K562 (cell line): ENCODE data around the gene TSPAN16. TPM values are rescaled to one million over a fixed set of nuclear protein-coding genes. Genes with fewer than 3 reads are reported as not detected.

ENCODE experiments used
- ATAC-seq: fragments of 200-7000 bp; cut with Tn5 transposase; 3 replicates; pipeline ENCODE4 v1.9.1; 2020; ENCODE audit warnings: moderate library complexity
- BruUV-seq: library from RNA; stranded (reverse); fragments of 400-500 nt; replicated peaks from 2 replicates; lab custom pipeline; 2021; lab: Mats Ljungman, UMichigan
- CTCF ChIA-PET: fragments of 300-600 bp; formaldehyde crosslinking; extraction: SDS; loops from one replicate; lab custom pipeline; 2021; ENCODE audit warnings: low intra/inter-chr PET ratio; lab: Yijun Ruan, JAX
- POLR2A ChIA-PET: fragments of 300-600, 350-650 bp; sonication (Branson Sonifier 250); formaldehyde crosslinking; extraction: SDS; loops from one replicate; lab custom pipeline; 2021; ENCODE audit warnings: antibody characterized with exemption, inconsistent platforms; lab: Yijun Ruan, JAX
- DNase-seq, 4 experiments: peaks; one replicate each; pipeline versions ENCODE4 v3.0.0 to v3.0.0-alpha.2; 2011 to 2018; ENCODE audit warnings: low spot score in 3 of 4, mixed read lengths in 3 of 4; ENCODE audit errors: extremely low read depth in 1 of 4
- FAIRE-seq: peaks from 2 replicates; lab custom pipeline; 2011; peaks lifted over from hg19 to GRCh38; lab: Jason Lieb, UNC
- H2AFZ ChIP-seq: 2 replicates; pipeline ENCODE4 v1.6.0; 2011; ENCODE audit warnings: low read depth, low read length, control low read depth, inconsistent platforms
- H3K27ac ChIP-seq: fragments of 200-600 bp; 3 replicates; pipeline ENCODE4 v1.8.0; 2011; ENCODE audit warnings: low read depth, mild to moderate bottlenecking, control low read depth, inconsistent platforms, low read length, moderate library complexity, mixed read lengths; ENCODE audit errors: extremely low read depth
- H3K27me3 ChIP-seq, 2 experiments: fragments of 300-600 bp in 1 of 2; 2 replicates in 1 of 2; 3 replicates in 1 of 2; pipeline versions ENCODE4 v1.6.0 to v1.8.0; 2011; ENCODE audit warnings: inconsistent platforms in 2 of 2, low read length in 2 of 2, mild to moderate bottlenecking in 1 of 2, mixed read lengths in 1 of 2, moderate library complexity in 1 of 2; ENCODE audit not compliant: control insufficient read depth in 2 of 2, insufficient read depth in 2 of 2
- H3K36me3 ChIP-seq: fragments of 300-600 bp; 3 replicates; pipeline ENCODE4 v1.8.0; 2011; ENCODE audit warnings: mild to moderate bottlenecking, low read length, inconsistent platforms; ENCODE audit not compliant: control insufficient read depth, insufficient read depth
- H3K4me1 ChIP-seq, 2 experiments: fragments of 200-600 bp in 1 of 2; replicated peaks in 1 of 2; 2 replicates in 1 of 2; 3 replicates in 1 of 2; pipeline versions ENCODE4 v1.5.1 to v1.8.0; 2011; ENCODE audit warnings: inconsistent platforms in 2 of 2, low read length in 2 of 2, mild to moderate bottlenecking in 1 of 2, mixed read lengths in 1 of 2, moderate library complexity in 1 of 2; ENCODE audit not compliant: control insufficient read depth in 2 of 2, insufficient read depth in 2 of 2
- H3K4me2 ChIP-seq: 2 replicates; pipeline ENCODE4 v1.6.1; 2011; ENCODE audit warnings: low read length, control low read depth, inconsistent platforms, mixed read lengths; ENCODE audit not compliant: insufficient read depth
- H3K4me3 ChIP-seq: fragments of 200-600 bp; sonication (generic), shearing (Covaris generic); 2 replicates; pipeline ENCODE4 v1.5.1; 2016; ENCODE audit warnings: control low read depth, inconsistent platforms
- H3K79me2 ChIP-seq: fragments of 200-600 bp; 3 replicates; pipeline ENCODE4 v1.8.0; 2011; ENCODE audit warnings: low read length, inconsistent platforms; ENCODE audit not compliant: control insufficient read depth, insufficient read depth
- H3K9ac ChIP-seq, 2 experiments: 2 replicates each; pipeline versions ENCODE4 v1.6.0 to v1.6.1; 2011; ENCODE audit warnings: low read depth in 2 of 2, low read length in 2 of 2, control low read depth in 1 of 2, inconsistent platforms in 1 of 2, mild to moderate bottlenecking in 1 of 2, mixed read lengths in 1 of 2; ENCODE audit not compliant: insufficient read depth in 1 of 2
- H3K9me1 ChIP-seq: one replicate; pipeline ENCODE4 v1.6.0; 2011; ENCODE audit warnings: inconsistent platforms, mild to moderate bottlenecking, low read length, moderate library complexity; ENCODE audit not compliant: control insufficient read depth, insufficient read depth
- H3K9me3 ChIP-seq: replicated peaks from 2 replicates; pipeline ENCODE4 v1.5.1; 2011; ENCODE audit warnings: low read depth, low read length, inconsistent platforms; ENCODE audit not compliant: control insufficient read depth, insufficient read depth
- H4K20me1 ChIP-seq: replicated peaks from 2 replicates; pipeline ENCODE4 v1.6.1; 2011; ENCODE audit warnings: low read length, inconsistent platforms, mixed read lengths; ENCODE audit not compliant: control insufficient read depth, insufficient read depth
- BRF1 ChIP-seq: IDR thresholded peaks from 3 replicates; pipeline ENCODE4 v1.6.1; 2011; ENCODE audit warnings: borderline replicate concordance, mild to moderate bottlenecking; ENCODE audit not compliant: insufficient read length; ENCODE audit errors: extremely low read depth
- CSDE1 ChIP-seq, 2 experiments: fragments of 450-650 bp; IDR thresholded peaks; 2 replicates each; pipeline ENCODE4 v1.6.1; 2016; ENCODE audit warnings: mild to moderate bottlenecking in 1 of 2
- EGR1 ChIP-seq: fragments of 450-650 bp; conservative IDR thresholded peaks from 2 replicates; pipeline ENCODE4 v1.6.1; 2017; ENCODE audit warnings: mild to moderate bottlenecking
- HDGF ChIP-seq: fragments of 450-650 bp; IDR thresholded peaks from 2 replicates; pipeline ENCODE4 v1.6.1; 2016
- HLTF ChIP-seq: fragments of 450-650 bp; IDR thresholded peaks from 2 replicates; pipeline ENCODE4 v1.6.1; 2016
- MEIS2 ChIP-seq: fragments of 450-650 bp; IDR thresholded peaks from 2 replicates; pipeline ENCODE4 v1.6.1; 2014; ENCODE audit warnings: mild to moderate bottlenecking; ENCODE audit not compliant: partially characterized antibody
- NFIC ChIP-seq: fragments of 450-650 bp; IDR thresholded peaks from 2 replicates; pipeline ENCODE4 v1.6.1; 2017; ENCODE audit warnings: mild to moderate bottlenecking, inconsistent platforms
- NFXL1 ChIP-seq: fragments of 450-650 bp; formaldehyde crosslinking; IDR thresholded peaks from 2 replicates; pipeline ENCODE4 v1.4.0; 2021; ENCODE audit warnings: mild to moderate bottlenecking
- NRF1 ChIP-seq, 2 experiments: fragments of 450-650 bp; IDR thresholded peaks in 1 of 2; conservative IDR thresholded peaks in 1 of 2; 2 replicates each; pipeline ENCODE4 v1.6.1; 2014; ENCODE audit warnings: mild to moderate bottlenecking in 2 of 2
- OTX1 ChIP-seq: fragments of 450-650 bp; formaldehyde crosslinking; IDR thresholded peaks from 2 replicates; pipeline ENCODE4 v1.4.0; 2022; ENCODE audit warnings: mild to moderate bottlenecking
- RFX5 ChIP-seq: IDR thresholded peaks from 2 replicates; pipeline ENCODE4 v1.6.1; 2011; ENCODE audit warnings: low read depth, mild to moderate bottlenecking, improper control_type of control experiment, low read length
- SRSF9 ChIP-seq: fragments of 200-400 bp; formaldehyde crosslinking; IDR thresholded peaks from 2 replicates; pipeline ENCODE4 v1.6.1; 2017; ENCODE audit warnings: low read depth, low read length, borderline replicate concordance
- TAF1 ChIP-seq: IDR thresholded peaks from 2 replicates; pipeline ENCODE4 v1.6.1; 2011; ENCODE audit warnings: mild to moderate bottlenecking, low read length, moderate library complexity; ENCODE audit not compliant: insufficient read depth, control insufficient read depth, severe bottlenecking; ENCODE audit errors: extremely low read depth
- U2AF1 ChIP-seq: fragments of 200-400 bp; formaldehyde crosslinking; optimal IDR thresholded peaks from 2 replicates; pipeline ENCODE3; 2017; ENCODE audit warnings: mild to moderate bottlenecking, low read depth, low read length, moderate library complexity
- ZNF316 ChIP-seq: fragments of 450-650 bp; IDR thresholded peaks from 2 replicates; pipeline ENCODE4 v1.6.1; 2016
- ZNF324 ChIP-seq: fragments of 250-450 bp; sonication (Bioruptor Pico); IDR thresholded peaks from 2 replicates; pipeline ENCODE4 v1.4.0; 2020; ENCODE audit warnings: mild to moderate bottlenecking
- ZNF41 ChIP-seq: fragments of 250-450 bp; sonication (Bioruptor Pico); conservative IDR thresholded peaks from 2 replicates; pipeline ENCODE4 v1.4.0; 2020; ENCODE audit warnings: mild to moderate bottlenecking
- ZNF589 ChIP-seq: fragments of 200-800 bp; sonication (Bioruptor generic); IDR thresholded peaks from 2 replicates; pipeline ENCODE4 v1.6.1; 2016; ENCODE audit warnings: low read depth, missing genetic modification characterization, missing compliant biosample characterization
- ZSCAN29 ChIP-seq: fragments of 450-650 bp; IDR thresholded peaks from 2 replicates; pipeline ENCODE4 v1.6.1; 2017
- WGBS: fragments of 100-300 bp; shearing (Covaris generic); methylation state at CpG from one replicate; pipeline ENCODE4 v1.1.6; 2016; ENCODE audit warnings: low coverage, mixed read lengths; ENCODE audit not compliant: insufficient coverage; ENCODE audit errors: missing lambda C conversion rate; 5-methylcytosine and 5-hydroxymethylcytosine counted together
- in situ Hi-C: fragments of 300-500 bp; cut with MboI; formaldehyde crosslinking; loops from 4 replicates; pipeline ENCODE4 v1.15.0; 2018; ENCODE audit warnings: inconsistent platforms, mixed read lengths
- intact Hi-C: fragments of 100-400 bp; cut with micrococcal nuclease; formaldehyde crosslinking; loops from 2 replicates; pipeline ENCODE4 v1.14.2; 2022
- polyA plus RNA-seq, 8 experiments: library from polyadenylated mRNA; depleted of rRNA in 4 of 8; stranded (reverse) in 5 of 8; unstranded in 3 of 8; fragments of >200 nt; fragmentation: Nextera tagmentation in 2 of 8; fragmentation: Illumina TruSeq in 1 of 8; extraction: Ambion mirVana in 2 of 8; extraction: Trizol in 1 of 8; gene quantifications; 2 replicates each; pipeline versions ENCODE4 v1.2.1 to v1.2.3, GENCODE V29; 2011 to 2014; ENCODE audit warnings: inconsistent platforms in 1 of 8, missing spikeins in 1 of 8
- total RNA-seq, 7 experiments: library from RNA; depleted of rRNA in 6 of 7; stranded (reverse); fragments of >200 nt in 6 of 7; fragmentation: Illumina TruSeq in 2 of 7; extraction: Trizol in 2 of 7; gene quantifications; 2 replicates each; pipeline versions ENCODE4 v1.2.1 to v1.2.3, GENCODE V29; 2011 to 2021; ENCODE audit warnings: low replicate concordance in 1 of 7
- TF ChIP-seq, protein P1 (sequence below): sonication (generic); formaldehyde crosslinking; IDR thresholded peaks from 2 replicates; pipeline ENCODE4 v1.9.0; 2022; ENCODE audit warnings: mild to moderate bottlenecking, missing genetic modification reagents
- TF ChIP-seq, protein P2 (sequence below): fragments of 250-450 bp; sonication (Bioruptor Pico); IDR thresholded peaks from 2 replicates; pipeline ENCODE4 v1.8.0; 2022; ENCODE audit warnings: inconsistent platforms
- TF ChIP-seq, protein P3 (sequence below), 3 experiments: IDR thresholded peaks in 2 of 3; conservative IDR thresholded peaks in 1 of 3; 2 replicates each; pipeline ENCODE4 v1.5.1; 2011 to 2012; ENCODE audit warnings: low read length in 3 of 3, mild to moderate bottlenecking in 3 of 3, control low read depth in 2 of 3, improper control_type of control experiment in 1 of 3, inconsistent platforms in 1 of 3, low read depth in 1 of 3, mixed read lengths in 1 of 3, moderate library complexity in 1 of 3; ENCODE audit not compliant: insufficient read depth in 2 of 3

Gene TSPAN16
- total and polyA plus RNA-seq, 9 of the 15 experiments (the other 6 are each of a cell fraction or from before 2014, with no cell fraction given), result not detected

DNA sequence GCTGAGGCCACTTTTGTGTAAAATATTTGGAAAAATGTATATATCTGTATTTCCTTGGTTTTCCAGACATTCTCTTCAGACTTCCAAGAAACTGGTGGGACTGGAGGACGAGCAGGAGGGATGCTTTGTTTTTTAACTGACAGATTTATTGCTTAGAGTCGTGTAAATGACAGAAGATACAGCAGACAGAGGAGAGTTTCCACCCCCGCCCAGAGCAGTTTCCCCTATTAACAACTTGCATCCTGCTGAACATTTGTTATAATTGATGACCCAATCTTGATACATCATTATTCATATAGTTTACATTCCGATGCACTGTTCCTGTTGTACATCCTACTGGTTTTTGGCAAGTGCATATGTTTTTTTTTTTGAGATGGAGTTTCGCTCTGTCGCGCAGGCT lies 26.6 kb upstream of the TSPAN16 start:
- Histone ChIP-seq H3K4me3 (no peak overlapping the region), H3K27me3 (peaks cover 0 to 8% of the 10 kb centered on the region in 2 experiments; a peak in 3 of 5 replicates), H3K9me1 (no peaks in the 10 kb centered on the region), H3K4me2 (no peak overlapping the region), H3K36me3 (no peaks in the 10 kb centered on the region), H3K4me1 (peaks cover 9 to 10% of the 10 kb centered on the region in 2 experiments; a peak in 3 of 5 replicates), H3K9me3 (no peaks in the 10 kb centered on the region), H3K9ac (no peak overlapping the region; a peak in 1 of 4 replicates), H3K79me2 (no peaks in the 10 kb centered on the region), H3K27ac (peak overlapping the region; percentile 46; the same call in 1 of the 3 replicates), H4K20me1 (0 out of 2 replicates have a peak, but pooled peaks cover 3% of the 10 kb centered on the region), H2AFZ (peak overlapping the region; percentile 10; the same call in 1 of the 2 replicates)
- intact Hi-C loops, result no loop called here
- POLR2A ChIA-PET, result no interaction called here
- in situ Hi-C loops, result no loop called here
- FAIRE-seq (no peak), ATAC-seq (peak; percentile 38; the same call in 1 of the 3 replicates), DNase-seq (peak in 3 of 4 experiments; percentile 8 to 40 (median 38))
- 21% methylated on average over 4 of the region's 7 CpGs for WGBS
- CTCF ChIA-PET, result no interaction called here
- no TSS peak for BruUV-seq
- TF ChIP-seq NRF1 (conservative IDR thresholded peaks at IDR 0.05 in 1 of 2, IDR thresholded peaks at IDR 0.05 in 1 of 2) (no peak), ZNF316 (no peak), ZSCAN29 (no peak), ZNF589 (0 out of 2 replicates have a peak, but pooled peaks have one; percentile 56), HDGF (no peak), BRF1 (no peak), MEIS2 (peak; percentile 96), NFIC (no peak), OTX1 (CRISPR knock-in tag) (no peak), TAF1 (no peak), HLTF (no peak), NFXL1 (CRISPR knock-in tag) (no peak), RFX5 (no peak), ZNF41 (CRISPR knock-in tag) (no peak), SRSF9 (no peak), U2AF1 (no peak), CSDE1 (IDR thresholded peaks at IDR 0.05) (no peak), EGR1 (0 out of 2 replicates have a peak, but pooled peaks have one; percentile 14), ZNF324 (CRISPR knock-in tag) (no peak)
- TF ChIP-seq, protein P1, sequence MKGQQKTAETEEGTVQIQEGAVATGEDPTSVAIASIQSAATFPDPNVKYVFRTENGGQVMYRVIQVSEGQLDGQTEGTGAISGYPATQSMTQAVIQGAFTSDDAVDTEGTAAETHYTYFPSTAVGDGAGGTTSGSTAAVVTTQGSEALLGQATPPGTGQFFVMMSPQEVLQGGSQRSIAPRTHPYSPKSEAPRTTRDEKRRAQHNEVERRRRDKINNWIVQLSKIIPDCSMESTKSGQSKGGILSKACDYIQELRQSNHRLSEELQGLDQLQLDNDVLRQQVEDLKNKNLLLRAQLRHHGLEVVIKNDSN (CRISPR knock-in tag), result no peak
- TF ChIP-seq, protein P2, sequence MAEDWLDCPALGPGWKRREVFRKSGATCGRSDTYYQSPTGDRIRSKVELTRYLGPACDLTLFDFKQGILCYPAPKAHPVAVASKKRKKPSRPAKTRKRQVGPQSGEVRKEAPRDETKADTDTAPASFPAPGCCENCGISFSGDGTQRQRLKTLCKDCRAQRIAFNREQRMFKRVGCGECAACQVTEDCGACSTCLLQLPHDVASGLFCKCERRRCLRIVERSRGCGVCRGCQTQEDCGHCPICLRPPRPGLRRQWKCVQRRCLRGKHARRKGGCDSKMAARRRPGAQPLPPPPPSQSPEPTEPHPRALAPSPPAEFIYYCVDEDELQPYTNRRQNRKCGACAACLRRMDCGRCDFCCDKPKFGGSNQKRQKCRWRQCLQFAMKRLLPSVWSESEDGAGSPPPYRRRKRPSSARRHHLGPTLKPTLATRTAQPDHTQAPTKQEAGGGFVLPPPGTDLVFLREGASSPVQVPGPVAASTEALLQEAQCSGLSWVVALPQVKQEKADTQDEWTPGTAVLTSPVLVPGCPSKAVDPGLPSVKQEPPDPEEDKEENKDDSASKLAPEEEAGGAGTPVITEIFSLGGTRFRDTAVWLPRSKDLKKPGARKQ (CRISPR knock-in tag), result no peak
- TF ChIP-seq, protein P3, sequence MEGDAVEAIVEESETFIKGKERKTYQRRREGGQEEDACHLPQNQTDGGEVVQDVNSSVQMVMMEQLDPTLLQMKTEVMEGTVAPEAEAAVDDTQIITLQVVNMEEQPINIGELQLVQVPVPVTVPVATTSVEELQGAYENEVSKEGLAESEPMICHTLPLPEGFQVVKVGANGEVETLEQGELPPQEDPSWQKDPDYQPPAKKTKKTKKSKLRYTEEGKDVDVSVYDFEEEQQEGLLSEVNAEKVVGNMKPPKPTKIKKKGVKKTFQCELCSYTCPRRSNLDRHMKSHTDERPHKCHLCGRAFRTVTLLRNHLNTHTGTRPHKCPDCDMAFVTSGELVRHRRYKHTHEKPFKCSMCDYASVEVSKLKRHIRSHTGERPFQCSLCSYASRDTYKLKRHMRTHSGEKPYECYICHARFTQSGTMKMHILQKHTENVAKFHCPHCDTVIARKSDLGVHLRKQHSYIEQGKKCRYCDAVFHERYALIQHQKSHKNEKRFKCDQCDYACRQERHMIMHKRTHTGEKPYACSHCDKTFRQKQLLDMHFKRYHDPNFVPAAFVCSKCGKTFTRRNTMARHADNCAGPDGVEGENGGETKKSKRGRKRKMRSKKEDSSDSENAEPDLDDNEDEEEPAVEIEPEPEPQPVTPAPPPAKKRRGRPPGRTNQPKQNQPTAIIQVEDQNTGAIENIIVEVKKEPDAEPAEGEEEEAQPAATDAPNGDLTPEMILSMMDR (IDR thresholded peaks at IDR 0.05 in 2 of 3, conservative IDR thresholded peaks at IDR 0.05 in 1 of 3; ENCODE audit: insufficient read depth in 2 of 3, low read depth in 1 of 3, low read length in 3 of 3), result no peak
